ENCODE data around the gene GRM8.

GRM8 gene

GRCh38 chr7:126805351-126805750 is 447.4 kb downstream of the GRM8 start (continued):
- TF ChIP-seq ZNF362 (tag by site-specific recombination; IDR thresholded peaks at IDR 0.05) (no peak), ZNF10 (tag by site-specific recombination; IDR thresholded peaks at IDR 0.05) (no peak)

GRCh38 chr7:126804604-126805003 is 448.1 kb downstream of the GRM8 start:
- Histone ChIP-seq H3K27ac (ENCODE audit: extremely low read depth, low read depth, low read length) (no peak overlapping the region), H3K36me3 (ENCODE audit: control insufficient read depth in 2 of 2, insufficient read depth in 1 of 2, low read length in 2 of 2) (no peaks in the 10 kb centered on the region), H3K4me1 (ENCODE audit: control insufficient read depth, insufficient read depth, low read length) (no peaks in the 10 kb centered on the region), H3K4me3 (ENCODE audit: low read depth, low read length) (no peak overlapping the region), H3K9me3 (ENCODE audit: control insufficient read depth, insufficient read depth, low read depth, low read length) (no peaks in the 10 kb centered on the region)
- CTCF ChIA-PET = interaction anchor here (0.6 to 3.1 kb wide), 11 partner anchors 15 to 904 kb away, joined by 3 to 13 read pairs (median 5); no protein-coding TSS in a partner anchor
- POLR2A ChIA-PET = interaction anchor here (1.5 kb wide), 1 partner anchor 588 kb away, joined by 3 read pairs; the partner anchor contains the start of gene ZNF800
- TF ChIP-seq ZNF132 (tag by site-specific recombination; IDR thresholded peaks at IDR 0.05; ENCODE audit: borderline replicate concordance) (no peak), ZNF843 (tag by site-specific recombination; IDR thresholded peaks at IDR 0.05) (no peak), ZNF157 (tag by site-specific recombination; IDR thresholded peaks at IDR 0.05) (no peak), ZNF214 (tag by site-specific recombination; IDR thresholded peaks at IDR 0.05; ENCODE audit: borderline replicate concordance) (no peak), ZNF416 (tag by site-specific recombination; IDR thresholded peaks at IDR 0.05) (no peak), REPIN1 (tag by site-specific recombination; IDR thresholded peaks at IDR 0.05; ENCODE audit: low read depth) (no peak), SP2 (tag by site-specific recombination; IDR thresholded peaks at IDR 0.05) (no peak), GLI2 (tag by site-specific recombination; IDR thresholded peaks at IDR 0.05; ENCODE audit: borderline replicate concordance, low read depth) (no peak), INSM2 (tag by site-specific recombination; IDR thresholded peaks at IDR 0.05) (no peak), ZIC2 (tag by site-specific recombination; IDR thresholded peaks at IDR 0.05) (no peak), ZNF366 (tag by site-specific recombination; conservative IDR thresholded peaks at IDR 0.05) (no peak)

GRCh38 chr7:126803990-126804389 is 448.8 kb downstream of the GRM8 start:
- TF ChIP-seq ZNF76 (tag by site-specific recombination; IDR thresholded peaks at IDR 0.05; ENCODE audit: borderline replicate concordance, low read depth) (no peak), ZNF433 (tag by site-specific recombination; IDR thresholded peaks at IDR 0.05; ENCODE audit: low read depth) (no peak), KLF1 (tag by site-specific recombination; IDR thresholded peaks at IDR 0.05) (no peak), ZNF19 (tag by site-specific recombination; IDR thresholded peaks at IDR 0.05; ENCODE audit: low read depth) (no peak), ZNF48 (tag by site-specific recombination; IDR thresholded peaks at IDR 0.05) (no peak), ZNF514 (tag by site-specific recombination; IDR thresholded peaks at IDR 0.05) (no peak)
- Histone ChIP-seq H3K27ac (ENCODE audit: extremely low read depth, low read depth, low read length) (no peak overlapping the region), H3K4me3 (ENCODE audit: low read depth, low read length) (no peak overlapping the region), H3K4me1 (ENCODE audit: control insufficient read depth, insufficient read depth, low read length) (no peaks in the 10 kb centered on the region), H3K36me3 (ENCODE audit: control insufficient read depth in 2 of 2, insufficient read depth in 1 of 2, low read length in 2 of 2) (no peaks in the 10 kb centered on the region), H3K9me3 (ENCODE audit: control insufficient read depth, insufficient read depth, low read depth, low read length) (no peaks in the 10 kb centered on the region)
- CTCF ChIA-PET = interaction anchor here (0.6 to 3.1 kb wide), 23 partner anchors 16 to 705 kb away, joined by 3 to 30 read pairs (median 5); no protein-coding TSS in a partner anchor
- POLR2A ChIA-PET = interaction anchor here (1.5 kb wide), 1 partner anchor 589 kb away, joined by 3 read pairs; the partner anchor contains the start of gene ZNF800
